CD14-positive monocyte (primary cell): ENCODE data around the gene DCC. TPM values are rescaled to one million over a fixed set of nuclear protein-coding genes. Genes with fewer than 3 reads are reported as not detected.

ENCODE experiments used
- DNase-seq, 3 donors: peaks; one replicate each; pipeline ENCODE4 v3.0.0-alpha.2; 2011 to 2022
- H2AFZ ChIP-seq: 2 replicates; pipeline ENCODE4 v1.6.0; 2012; ENCODE audit warnings: mild to moderate bottlenecking, low read depth, low read length, inconsistent platforms; ENCODE audit not compliant: insufficient read depth, poor library complexity, severe bottlenecking
- H3K27ac ChIP-seq, 2 donors: 1 replicate in 1 of 2; 2 replicates in 1 of 2; pipeline ENCODE4 v1.5.1; 2012 to 2013; ENCODE audit warnings: low read length in 2 of 2, control low read depth in 1 of 2, inconsistent platforms in 1 of 2, low read depth in 1 of 2, mild to moderate bottlenecking in 1 of 2
- H3K27me3 ChIP-seq, 2 donors: one replicate each; pipeline versions ENCODE4 v1.6.0 to v1.6.1; 2011 to 2013; ENCODE audit warnings: low read length in 2 of 2; ENCODE audit not compliant: control insufficient read depth in 2 of 2, insufficient read depth in 2 of 2
- H3K36me3 ChIP-seq, 2 donors: replicated peaks in 1 of 2; 1 replicate in 1 of 2; 2 replicates in 1 of 2; pipeline versions ENCODE4 v1.5.1 to v1.6.1; 2012 to 2013; ENCODE audit warnings: low read length in 2 of 2, control low read depth in 1 of 2, inconsistent platforms in 1 of 2, mild to moderate bottlenecking in 1 of 2; ENCODE audit not compliant: insufficient read depth in 2 of 2, control insufficient read depth in 1 of 2
- H3K4me1 ChIP-seq, 2 donors: 1 replicate in 1 of 2; 2 replicates in 1 of 2; pipeline versions ENCODE4 v1.5.1 to v1.6.1; 2012 to 2013; ENCODE audit warnings: low read length in 2 of 2, control low read depth in 1 of 2, inconsistent platforms in 1 of 2, mild to moderate bottlenecking in 1 of 2, moderate library complexity in 1 of 2; ENCODE audit not compliant: insufficient read depth in 2 of 2, control insufficient read depth in 1 of 2
- H3K4me2 ChIP-seq: replicated peaks from 2 replicates; pipeline ENCODE3; 2012; ENCODE audit warnings: low read length, moderate library complexity, mild to moderate bottlenecking; ENCODE audit not compliant: poor library complexity, severe bottlenecking; ENCODE audit errors: extremely low read depth
- H3K4me3 ChIP-seq, 3 experiments: fragments of 200-600 bp in 1 of 3; sonication (generic) in 1 of 3; replicated peaks in 1 of 3; 1 replicate in 2 of 3; 2 replicates in 1 of 3; pipeline ENCODE4 v1.5.1; 2011 to 2013; ENCODE audit warnings: low read length in 3 of 3, mild to moderate bottlenecking in 3 of 3, control low read depth in 2 of 3, low read depth in 2 of 3, inconsistent platforms in 1 of 3, moderate library complexity in 1 of 3
- H3K79me2 ChIP-seq: 2 replicates; pipeline ENCODE4 v1.6.0; 2012; ENCODE audit warnings: mild to moderate bottlenecking, control low read depth, inconsistent platforms, low read length, moderate library complexity; ENCODE audit not compliant: insufficient read depth
- H3K9ac ChIP-seq: 2 replicates; pipeline ENCODE4 v1.6.0; 2017; ENCODE audit warnings: low read length, mild to moderate bottlenecking; ENCODE audit not compliant: insufficient read depth, poor library complexity, severe bottlenecking
- H3K9me3 ChIP-seq, 2 donors: replicated peaks in 1 of 2; 1 replicate in 1 of 2; 2 replicates in 1 of 2; pipeline versions ENCODE4 v1.5.1 to v1.6.1; 2012 to 2013; ENCODE audit warnings: low read length in 2 of 2, control low read depth in 1 of 2; ENCODE audit not compliant: control insufficient read depth in 1 of 2, insufficient read depth in 1 of 2
- H4K20me1 ChIP-seq: 2 replicates; pipeline ENCODE4 v1.6.0; 2012; ENCODE audit warnings: mild to moderate bottlenecking, low read length, control low read depth, moderate library complexity; ENCODE audit not compliant: insufficient read depth
- H3K27ac Mint-ChIP-seq, 7 donors: one replicate each; pipeline ENCODE4 v1.8.0; 2020; ENCODE audit warnings: mild to moderate bottlenecking in 7 of 7, mixed read lengths in 7 of 7, moderate library complexity in 6 of 7, inconsistent platforms in 2 of 7
- H3K27me3 Mint-ChIP-seq, 3 donors: one replicate each; pipeline ENCODE4 v1.8.0; 2021 to 2022; ENCODE audit warnings: low read depth in 3 of 3, mild to moderate bottlenecking in 3 of 3, mixed read lengths in 3 of 3, moderate library complexity in 3 of 3, inconsistent platforms in 1 of 3
- H3K36me3 Mint-ChIP-seq, 2 donors: one replicate each; pipeline ENCODE4 v1.8.0; 2020; ENCODE audit warnings: mixed read lengths in 2 of 2, inconsistent platforms in 1 of 2, mild to moderate bottlenecking in 1 of 2
- H3K4me1 Mint-ChIP-seq: one replicate; pipeline ENCODE4 v1.8.0; 2020; ENCODE audit warnings: mild to moderate bottlenecking, mixed read lengths
- H3K4me3 Mint-ChIP-seq, 2 donors: one replicate each; pipeline ENCODE4 v1.8.0; 2020; ENCODE audit warnings: mild to moderate bottlenecking in 2 of 2, mixed read lengths in 2 of 2, moderate library complexity in 1 of 2
- H3K9me3 Mint-ChIP-seq, 7 donors: one replicate each; pipeline ENCODE4 v1.8.0; 2020 to 2022; ENCODE audit warnings: mixed read lengths in 7 of 7, mild to moderate bottlenecking in 6 of 7, moderate library complexity in 6 of 7, inconsistent platforms in 2 of 7
- CTCF ChIP-seq: fragments of 200-600 bp; IDR thresholded peaks from one replicate; pipeline ENCODE4 v1.8.0; 2022; ENCODE audit warnings: antibody characterized with exemption, mild to moderate bottlenecking
- WGBS: methylation state at CpG from one replicate; pipeline ENCODE4 v1.1.5; 2013; ENCODE audit warnings: missing lambda C conversion rate; ENCODE audit not compliant: insufficient coverage; 5-methylcytosine and 5-hydroxymethylcytosine counted together
- intact Hi-C, 2 donors: fragments of 100-400 bp; cut with micrococcal nuclease; formaldehyde crosslinking; loops; one replicate each; pipeline versions ENCODE4 v1.15.0 to v1.15.1; 2023
- polyA plus RNA-seq, 3 donors: library from polyadenylated mRNA; depleted of rRNA in 1 of 3; unstranded in 2 of 3; stranded (reverse) in 1 of 3; fragments of 300-500 nt in 2 of 3; fragments of >200 nt in 1 of 3; fragmentation: Illumina TruSeq in 2 of 3; gene quantifications; 1 replicate in 2 of 3; 2 replicates in 1 of 3; pipeline ENCODE4 v1.2.3, GENCODE V29; 2012 to 2021

Gene DCC
- polyA plus RNA-seq, 3 donors = not detected

- no peak overlapping the region for H3K4me2 ChIP-seq
- TF ChIP-seq CTCF = no peak
- Mint-ChIP-seq H3K4me1 (no peaks in the 10 kb centered on the region), H3K27me3 (no peaks in the 10 kb centered on the region), H3K9me3 (peaks cover 0 to 5% (median 2%) of the 10 kb centered on the region in 7 donors), H3K36me3 (no peaks in the 10 kb centered on the region), H3K4me3 (no peak overlapping the region), H3K27ac (no peak overlapping the region)
- H3K27me3 ChIP-seq = no peaks in the 10 kb centered on the region
- H3K4me3 ChIP-seq = no peak overlapping the region
- no peak overlapping the region for H2AFZ ChIP-seq
- H3K4me1 ChIP-seq = no peaks in the 10 kb centered on the region
- no peaks in the 10 kb centered on the region for H4K20me1 ChIP-seq
- H3K27ac ChIP-seq = no peak overlapping the region
- H3K36me3 ChIP-seq = no peaks in the 10 kb centered on the region
- WGBS = no CpG with 5 or more reads among the region's 1 CpG
- DNase-seq = no peak
- intact Hi-C loops = no loop called here
- no peak overlapping the region for H3K9ac ChIP-seq
- H3K9me3 ChIP-seq = no peaks in the 10 kb centered on the region
- no peaks in the 10 kb centered on the region for H3K79me2 ChIP-seq
Measured at GRCh38 chr18:52948868-52949444, 609.0 kb downstream of the DCC start.

- no peak for TF ChIP-seq CTCF
- H3K4me3 ChIP-seq = no peak overlapping the region
- Mint-ChIP-seq H3K9me3 (peaks cover 0 to 5% (median 2%) of the 10 kb centered on the region in 7 donors), H3K36me3 (no peaks in the 10 kb centered on the region), H3K27ac (no peak overlapping the region), H3K27me3 (no peaks in the 10 kb centered on the region), H3K4me1 (no peaks in the 10 kb centered on the region), H3K4me3 (no peak overlapping the region)
- no peaks in the 10 kb centered on the region for H4K20me1 ChIP-seq
- no peaks in the 10 kb centered on the region for H3K4me1 ChIP-seq
- H3K27me3 ChIP-seq = no peaks in the 10 kb centered on the region
- DNase-seq = no peak
- no peak overlapping the region for H3K9ac ChIP-seq
- H3K79me2 ChIP-seq = no peaks in the 10 kb centered on the region
- no peaks in the 10 kb centered on the region for H3K9me3 ChIP-seq
- no peak overlapping the region for H3K4me2 ChIP-seq
- H3K36me3 ChIP-seq = no peaks in the 10 kb centered on the region
- H3K27ac ChIP-seq = no peak overlapping the region
- intact Hi-C loops = no loop called here
- no peak overlapping the region for H2AFZ ChIP-seq
Measured at GRCh38 chr18:52950155-52950554, 610.2 kb downstream of the DCC start.
